ENCODE measurements around the gene POFUT2.

The POFUT2 gene

DNA sequence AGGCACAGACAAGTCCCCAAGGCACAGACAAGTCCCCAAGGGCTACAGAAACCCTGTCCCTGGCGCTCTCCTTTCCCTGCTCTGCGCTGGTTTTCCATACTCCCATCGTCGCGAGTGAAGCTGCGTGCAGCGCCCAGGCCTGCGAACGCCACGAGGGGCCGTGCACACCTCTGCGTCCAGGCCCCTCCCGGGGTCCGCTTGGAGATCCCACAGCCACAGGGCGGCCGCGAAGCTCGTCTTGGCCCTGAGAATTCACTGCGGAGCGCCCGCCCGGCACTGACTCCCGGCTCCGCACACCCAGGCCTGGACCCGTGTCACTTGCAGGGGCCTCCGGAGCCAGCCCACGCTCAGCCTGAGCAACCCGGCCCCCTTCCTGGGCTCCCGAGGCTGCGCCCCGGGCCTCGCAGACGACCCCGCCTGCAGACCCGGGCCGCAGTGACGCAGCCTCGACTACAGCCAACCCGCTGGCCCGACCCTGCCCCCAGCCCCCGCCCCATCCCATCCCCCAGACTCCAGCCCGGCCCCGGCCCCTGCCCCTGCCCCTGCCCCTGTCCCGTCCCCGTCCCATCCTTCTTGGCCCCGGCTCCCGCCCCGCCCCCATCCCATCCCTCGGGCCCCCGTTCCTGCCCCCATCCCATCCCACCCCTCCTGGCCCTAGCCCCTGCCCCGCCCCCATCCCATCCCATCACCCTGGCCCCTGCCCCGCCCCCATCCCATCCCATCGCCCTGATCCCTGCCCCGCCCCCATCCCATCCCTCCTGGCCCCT is 841 bp downstream of the POFUT2 start:
- TF ChIP-seq POLR2AphosphoS5 (IDR thresholded peaks at IDR 0.05; ENCODE audit: low read depth, low read length) (no peak), FOXP2 (optimal IDR thresholded peaks at IDR 0.05; ENCODE audit: borderline replicate concordance, extremely low read depth, extremely low read length, insufficient read depth) (no peak), SIN3A (IDR thresholded peaks at IDR 0.05; ENCODE audit: borderline replicate concordance, insufficient read depth, low read length) (no peak)

DNA sequence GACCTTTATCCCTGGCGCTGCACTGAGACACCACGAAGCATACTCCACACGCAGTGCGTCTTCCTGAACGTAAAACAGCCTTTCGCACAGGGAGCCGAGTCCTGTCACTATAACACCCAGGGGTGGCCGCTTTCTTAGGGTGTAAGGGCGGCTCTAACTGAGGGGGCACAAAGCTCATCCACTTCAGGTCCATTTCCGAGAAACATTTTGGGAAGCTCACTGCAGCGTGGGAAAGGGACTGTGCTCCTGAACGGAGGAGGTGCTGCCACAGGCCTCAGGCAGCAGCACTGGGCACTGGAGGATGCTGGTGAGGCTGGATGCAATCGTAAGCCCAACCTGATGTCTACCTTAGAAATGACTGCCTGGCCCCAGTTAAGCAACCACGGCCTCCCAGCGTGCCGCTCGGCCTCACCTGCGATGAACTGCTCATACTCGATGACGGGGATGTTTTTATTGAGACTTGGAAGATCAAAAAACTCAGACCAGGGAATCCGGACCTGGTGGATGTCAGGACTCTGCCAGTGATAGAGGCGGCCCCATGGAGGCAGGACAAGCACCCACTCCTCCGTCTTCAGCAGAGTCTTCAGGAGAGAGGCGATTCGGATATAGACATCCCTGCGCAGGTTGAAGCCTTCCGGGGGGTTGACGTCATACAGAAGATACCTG is 2.3 kb downstream of the POFUT2 start:
- TF ChIP-seq SIN3A (IDR thresholded peaks at IDR 0.05; ENCODE audit: borderline replicate concordance, insufficient read depth, low read length): no peak
- TF ChIP-seq TAF1 (IDR thresholded peaks at IDR 0.05; ENCODE audit: borderline replicate concordance, insufficient read depth, low read length): no peak
- no peak for TF ChIP-seq FOXP2 (optimal IDR thresholded peaks at IDR 0.05; ENCODE audit: borderline replicate concordance, extremely low read depth, extremely low read length, insufficient read depth)
- TF ChIP-seq, protein P1, sequence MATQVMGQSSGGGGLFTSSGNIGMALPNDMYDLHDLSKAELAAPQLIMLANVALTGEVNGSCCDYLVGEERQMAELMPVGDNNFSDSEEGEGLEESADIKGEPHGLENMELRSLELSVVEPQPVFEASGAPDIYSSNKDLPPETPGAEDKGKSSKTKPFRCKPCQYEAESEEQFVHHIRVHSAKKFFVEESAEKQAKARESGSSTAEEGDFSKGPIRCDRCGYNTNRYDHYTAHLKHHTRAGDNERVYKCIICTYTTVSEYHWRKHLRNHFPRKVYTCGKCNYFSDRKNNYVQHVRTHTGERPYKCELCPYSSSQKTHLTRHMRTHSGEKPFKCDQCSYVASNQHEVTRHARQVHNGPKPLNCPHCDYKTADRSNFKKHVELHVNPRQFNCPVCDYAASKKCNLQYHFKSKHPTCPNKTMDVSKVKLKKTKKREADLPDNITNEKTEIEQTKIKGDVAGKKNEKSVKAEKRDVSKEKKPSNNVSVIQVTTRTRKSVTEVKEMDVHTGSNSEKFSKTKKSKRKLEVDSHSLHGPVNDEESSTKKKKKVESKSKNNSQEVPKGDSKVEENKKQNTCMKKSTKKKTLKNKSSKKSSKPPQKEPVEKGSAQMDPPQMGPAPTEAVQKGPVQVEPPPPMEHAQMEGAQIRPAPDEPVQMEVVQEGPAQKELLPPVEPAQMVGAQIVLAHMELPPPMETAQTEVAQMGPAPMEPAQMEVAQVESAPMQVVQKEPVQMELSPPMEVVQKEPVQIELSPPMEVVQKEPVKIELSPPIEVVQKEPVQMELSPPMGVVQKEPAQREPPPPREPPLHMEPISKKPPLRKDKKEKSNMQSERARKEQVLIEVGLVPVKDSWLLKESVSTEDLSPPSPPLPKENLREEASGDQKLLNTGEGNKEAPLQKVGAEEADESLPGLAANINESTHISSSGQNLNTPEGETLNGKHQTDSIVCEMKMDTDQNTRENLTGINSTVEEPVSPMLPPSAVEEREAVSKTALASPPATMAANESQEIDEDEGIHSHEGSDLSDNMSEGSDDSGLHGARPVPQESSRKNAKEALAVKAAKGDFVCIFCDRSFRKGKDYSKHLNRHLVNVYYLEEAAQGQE (IDR thresholded peaks at IDR 0.05; ENCODE audit: insufficient read depth in 1 of 2, low read depth in 2 of 2, low read length in 2 of 2): no peak
- no peak for TF ChIP-seq POLR2AphosphoS5 (IDR thresholded peaks at IDR 0.05; ENCODE audit: low read depth, low read length)

DNA sequence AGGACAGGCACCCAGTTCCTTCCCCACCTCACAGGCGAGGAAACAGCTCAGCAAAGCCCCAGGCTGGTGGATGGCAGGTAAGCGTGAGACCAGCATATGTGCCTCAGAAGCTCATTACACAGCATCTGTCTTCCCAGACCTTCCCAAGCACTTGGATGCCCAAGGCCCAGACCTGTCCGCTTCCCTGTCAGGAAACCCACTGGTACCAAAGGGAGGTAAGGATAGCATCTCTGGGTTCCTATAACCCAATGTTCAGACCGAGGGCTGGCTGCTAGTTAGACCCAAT is 3.3 kb downstream of the POFUT2 start:
- TF ChIP-seq FOXP2 (optimal IDR thresholded peaks at IDR 0.05; ENCODE audit: borderline replicate concordance, extremely low read depth, extremely low read length, insufficient read depth) (no peak), SIN3A (IDR thresholded peaks at IDR 0.05; ENCODE audit: borderline replicate concordance, insufficient read depth, low read length) (no peak), POLR2AphosphoS5 (IDR thresholded peaks at IDR 0.05; ENCODE audit: low read depth, low read length) (no peak), TAF1 (IDR thresholded peaks at IDR 0.05; ENCODE audit: borderline replicate concordance, insufficient read depth, low read length) (no peak)
- TF ChIP-seq, protein P1 (IDR thresholded peaks at IDR 0.05; ENCODE audit: insufficient read depth in 1 of 2, low read depth in 2 of 2, low read length in 2 of 2): no peak

DNA sequence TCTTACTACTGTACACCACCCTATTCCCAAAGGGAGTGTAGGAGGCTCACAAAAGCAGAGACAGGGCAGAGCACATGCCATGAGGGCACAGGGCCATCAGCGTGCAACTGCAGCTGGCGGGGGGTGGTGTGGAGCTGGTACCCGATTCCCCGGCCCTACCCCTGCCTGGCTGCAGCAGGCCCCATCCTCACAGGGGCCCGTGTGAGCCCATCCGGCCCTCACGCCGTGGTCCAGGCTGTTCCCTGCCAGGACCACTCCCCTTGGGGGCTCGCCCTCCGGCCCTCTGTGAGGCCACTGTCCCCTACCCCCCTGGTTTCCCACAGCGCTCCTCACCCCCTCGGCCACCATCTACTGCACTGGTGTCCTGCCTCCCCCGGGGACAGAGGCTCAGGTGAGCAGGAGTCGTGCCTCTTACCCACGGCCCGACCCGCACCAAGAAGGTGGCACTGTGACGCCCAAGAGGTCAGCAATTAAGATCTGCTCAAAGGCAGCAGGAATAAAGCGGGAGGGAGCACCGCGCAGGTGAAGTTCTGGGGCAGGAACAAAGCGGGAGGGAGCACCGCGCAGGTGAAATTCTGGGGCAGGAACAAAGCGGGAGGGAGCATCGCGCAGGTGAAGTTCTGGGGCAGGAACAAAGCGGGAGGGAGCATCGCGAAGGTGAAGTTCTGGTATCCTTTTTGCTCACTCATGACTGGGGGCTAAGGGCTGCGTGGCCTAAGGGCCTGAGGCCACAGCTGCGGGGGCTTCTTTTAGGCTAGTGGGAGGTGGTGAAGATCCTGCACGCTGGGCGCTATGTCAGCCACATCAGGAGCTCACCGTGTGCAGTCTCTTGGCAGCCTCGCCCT is 3.9 kb downstream of the POFUT2 start:
- TF ChIP-seq TAF1 (IDR thresholded peaks at IDR 0.05; ENCODE audit: borderline replicate concordance, insufficient read depth, low read length) (no peak), SIN3A (IDR thresholded peaks at IDR 0.05; ENCODE audit: borderline replicate concordance, insufficient read depth, low read length) (no peak), POLR2AphosphoS5 (IDR thresholded peaks at IDR 0.05; ENCODE audit: low read depth, low read length) (no peak), FOXP2 (optimal IDR thresholded peaks at IDR 0.05; ENCODE audit: borderline replicate concordance, extremely low read depth, extremely low read length, insufficient read depth) (no peak)
- TF ChIP-seq, protein P1 (IDR thresholded peaks at IDR 0.05; ENCODE audit: insufficient read depth in 1 of 2, low read depth in 2 of 2, low read length in 2 of 2): no peak

DNA sequence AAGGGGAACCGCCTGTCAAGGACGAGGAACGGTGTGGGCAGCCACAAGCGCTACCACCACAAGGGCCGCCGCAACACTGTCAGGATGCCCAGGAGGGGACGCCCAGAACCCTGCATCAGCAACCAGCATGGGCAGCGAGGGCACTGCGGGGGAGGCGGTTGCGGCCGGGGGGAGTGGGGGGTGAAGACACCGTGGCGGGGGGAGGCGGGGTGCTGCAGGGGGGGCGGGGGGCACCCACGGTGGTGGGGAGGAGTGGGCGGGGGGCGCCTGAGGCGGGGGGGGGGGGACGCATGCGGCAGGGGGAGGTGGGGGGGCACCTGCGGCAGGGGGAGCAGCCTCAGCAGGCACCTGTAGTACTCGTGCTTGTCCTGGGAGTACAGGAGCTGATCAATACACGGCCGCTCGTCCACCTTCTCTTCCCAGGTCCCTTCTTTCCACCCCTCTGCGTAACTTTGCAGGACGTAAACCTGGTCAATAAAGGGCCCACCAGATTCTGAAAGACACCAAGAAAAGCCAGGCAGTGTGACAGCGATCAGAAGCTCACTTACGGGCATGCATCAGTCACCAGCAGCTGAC is 4.6 kb downstream of the POFUT2 start:
- no peak for TF ChIP-seq SIN3A (IDR thresholded peaks at IDR 0.05; ENCODE audit: borderline replicate concordance, insufficient read depth, low read length)
- no peak for TF ChIP-seq FOXP2 (optimal IDR thresholded peaks at IDR 0.05; ENCODE audit: borderline replicate concordance, extremely low read depth, extremely low read length, insufficient read depth)
- no peak for TF ChIP-seq TAF1 (IDR thresholded peaks at IDR 0.05; ENCODE audit: borderline replicate concordance, insufficient read depth, low read length)
- no peak for TF ChIP-seq POLR2AphosphoS5 (IDR thresholded peaks at IDR 0.05; ENCODE audit: low read depth, low read length)
- TF ChIP-seq, protein P1 (IDR thresholded peaks at IDR 0.05; ENCODE audit: insufficient read depth in 1 of 2, low read depth in 2 of 2, low read length in 2 of 2): no peak

All from PFSK-1 (cell line).